GM19023 (cell line): ENCODE measurements around the gene CBX5.
"Not testable (repeated sequence)": the region's sequence is repeated elsewhere in the genome, so short reads cannot be mapped to it uniquely, and the experiment has no call there.

ENCODE experiments used
- ATAC-seq: cut with Tn5 transposase; IDR thresholded peaks from one replicate; pipeline ENCODE4 v1.9.1; 2021; ENCODE audit warnings: mild to moderate bottlenecking, moderate library complexity; ENCODE audit not compliant: unreplicated experiment

The CBX5 gene

GRCh38 chr12:54279632-54280467 is at the start of gene CBX5:
CBX5 (minus strand) TSS chr12:54280122; CDS start chr12:54257650, 22,472 bp downstream.
- peak; percentile 72 for ATAC-seq

- ATAC-seq, result no peak
Observed at GRCh38 chr12:54328595-54329337, 48.8 kb upstream of the CBX5 start.

DNA sequence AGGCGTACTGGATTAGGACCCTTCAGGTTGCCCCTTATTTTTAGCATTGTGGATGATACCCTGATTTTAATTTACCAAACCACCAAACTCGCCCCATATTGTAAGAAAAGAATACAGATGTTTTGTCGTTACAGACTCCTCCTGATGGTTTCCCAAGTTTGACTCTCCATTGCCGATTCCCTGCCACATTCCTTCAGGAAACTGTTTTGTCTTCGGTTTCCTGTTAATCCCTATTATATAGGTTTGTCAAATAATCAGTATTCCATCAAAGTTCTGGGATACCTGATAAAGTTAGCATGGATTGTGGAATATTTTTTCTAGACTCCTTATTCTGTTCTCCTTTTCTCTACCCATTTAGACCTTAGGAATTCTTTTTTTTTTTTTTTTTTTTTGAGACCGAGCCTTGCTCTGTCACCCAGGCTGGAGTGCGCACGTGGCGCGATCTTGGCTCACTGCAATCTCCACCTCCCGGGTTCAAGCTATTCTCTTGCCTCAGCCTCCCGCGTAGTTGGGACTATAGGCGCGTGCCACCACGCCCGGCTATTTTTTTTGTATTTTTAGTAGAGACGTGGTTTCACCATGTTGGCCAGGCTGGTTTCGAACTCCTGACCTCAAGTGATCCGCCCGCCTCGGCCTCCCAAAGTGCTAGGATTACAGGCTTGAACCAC is 45.7 kb upstream of the CBX5 start:
- ATAC-seq, result not testable (repeated sequence)

DNA sequence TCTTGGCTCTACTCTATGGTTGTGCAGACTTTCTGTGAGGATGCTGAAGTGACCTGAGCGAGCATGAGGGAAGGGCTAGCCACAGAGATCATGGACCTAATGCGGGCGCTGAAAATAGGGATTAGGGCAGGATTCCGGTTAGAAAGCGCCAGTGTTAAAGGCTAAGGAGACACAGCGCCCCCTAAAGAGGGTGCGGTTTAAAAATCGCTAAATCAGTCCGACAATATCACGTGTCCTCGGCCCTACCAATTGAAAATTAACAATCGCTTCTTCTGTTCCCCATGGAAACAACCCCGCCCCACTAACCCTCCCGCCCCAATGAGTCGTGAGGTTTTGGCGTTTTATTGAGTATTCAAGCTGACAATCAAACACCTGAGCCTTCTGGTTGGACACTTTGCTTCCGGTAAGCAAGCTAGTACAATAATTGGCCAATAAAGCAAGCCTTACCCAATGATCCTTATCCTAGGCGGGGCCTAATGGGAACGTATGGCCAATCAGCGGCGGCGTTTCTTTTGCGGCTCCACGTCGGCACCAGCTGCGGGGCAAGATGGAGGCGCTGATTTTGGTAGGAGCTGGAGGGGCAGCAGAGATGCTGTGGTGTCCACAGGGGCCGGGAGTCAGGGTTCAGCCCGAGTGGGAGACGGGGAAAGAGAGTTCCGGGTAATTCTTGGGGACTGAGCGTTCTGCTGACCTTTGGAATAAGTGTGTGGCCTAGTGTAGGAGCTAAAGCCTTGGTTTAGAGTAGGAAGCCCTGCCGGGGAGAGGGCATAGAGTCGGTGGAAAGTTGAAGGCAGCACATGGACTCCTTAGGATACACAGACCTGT is 44.9 kb upstream of the CBX5 start, which contains the start of gene COPZ1:
Gene COPZ1 (plus strand): TSS at position 515 of the 825 bp plus-strand sequence. CDS start 33 bp downstream, at position 548.
- ATAC-seq, result peak; percentile 98

GRCh38 chr12:54321363-54321762 is 41.4 kb upstream of the CBX5 start:
- ATAC-seq, result no peak

GRCh38 chr12:54312309-54312708 is 32.4 kb upstream of the CBX5 start:
- not testable (repeated sequence) for ATAC-seq

DNA sequence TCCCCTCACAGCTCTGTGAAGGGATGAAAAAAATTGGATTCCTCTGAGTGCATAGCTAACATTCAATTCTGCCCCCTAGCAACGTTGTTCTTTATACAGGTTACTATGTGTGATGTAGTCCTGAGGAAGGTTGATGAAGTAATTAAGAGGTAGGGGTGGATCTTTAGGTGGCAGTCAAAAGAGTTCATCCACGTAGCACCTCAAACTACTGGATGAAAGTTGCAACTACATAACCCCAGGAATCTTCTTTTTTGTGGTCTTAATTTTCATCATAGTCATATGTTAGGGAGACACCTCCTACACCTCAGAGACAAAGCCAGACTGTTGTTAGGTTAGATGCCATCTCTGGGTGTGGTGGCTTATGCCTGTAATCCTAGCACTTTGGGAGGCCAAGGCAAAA is 31.1 kb upstream of the CBX5 start:
- ATAC-seq, result no peak

- ATAC-seq, result no peak
Observed at GRCh38 chr12:54306925-54307741, 27.2 kb upstream of the CBX5 start.

GRCh38 chr12:54304187-54304810 is 24.4 kb upstream of the CBX5 start:
- ATAC-seq, result no peak

GRCh38 chr12:54303640-54304039 is 23.7 kb upstream of the CBX5 start:
- no peak for ATAC-seq

- no peak for ATAC-seq
Observed at GRCh38 chr12:54301428-54302048, 21.6 kb upstream of the CBX5 start.

DNA sequence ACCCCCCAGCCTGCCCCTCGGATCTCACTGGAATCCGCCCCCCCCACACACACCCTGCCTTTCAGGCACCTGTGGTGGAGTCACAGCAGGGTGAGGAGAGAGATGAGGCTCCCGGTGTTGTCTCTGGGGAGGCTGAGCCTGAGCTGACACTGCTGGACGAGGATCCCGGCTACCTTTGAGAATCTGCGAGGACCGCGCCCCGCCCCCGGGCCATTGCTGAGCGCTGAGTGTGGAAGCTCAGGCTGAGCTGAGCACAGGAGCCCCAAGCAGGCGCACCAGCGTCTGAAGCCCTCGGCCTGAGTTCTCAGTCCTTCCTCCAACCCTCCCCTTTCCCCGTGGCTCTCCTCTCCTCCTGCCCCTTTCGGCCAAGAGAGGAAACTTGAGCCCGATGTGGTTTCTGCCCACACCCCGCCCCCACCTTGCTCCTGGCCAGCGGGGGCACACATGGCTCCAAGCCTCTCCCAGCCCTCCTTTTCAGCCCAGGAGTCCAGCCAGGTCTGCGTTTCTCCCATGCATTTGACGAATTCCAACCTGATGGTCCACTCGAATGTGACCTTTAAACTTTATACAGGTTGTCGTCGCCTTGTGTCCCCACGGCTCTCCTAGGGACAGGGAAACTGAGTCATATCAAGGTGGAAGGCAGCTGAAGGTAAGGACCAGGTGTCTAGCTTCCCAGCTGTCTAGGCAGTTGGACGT is 21.0 kb upstream of the CBX5 start, which contains the start of gene NFE2:
Gene NFE2 (minus strand): TSS at position 284 of the 696 bp plus-strand sequence. CDS start 5,767 bp downstream, outside the sequence.
- no peak for ATAC-seq

- ATAC-seq, result no peak
Observed at GRCh38 chr12:54300225-54300731, 20.4 kb upstream of the CBX5 start.

DNA sequence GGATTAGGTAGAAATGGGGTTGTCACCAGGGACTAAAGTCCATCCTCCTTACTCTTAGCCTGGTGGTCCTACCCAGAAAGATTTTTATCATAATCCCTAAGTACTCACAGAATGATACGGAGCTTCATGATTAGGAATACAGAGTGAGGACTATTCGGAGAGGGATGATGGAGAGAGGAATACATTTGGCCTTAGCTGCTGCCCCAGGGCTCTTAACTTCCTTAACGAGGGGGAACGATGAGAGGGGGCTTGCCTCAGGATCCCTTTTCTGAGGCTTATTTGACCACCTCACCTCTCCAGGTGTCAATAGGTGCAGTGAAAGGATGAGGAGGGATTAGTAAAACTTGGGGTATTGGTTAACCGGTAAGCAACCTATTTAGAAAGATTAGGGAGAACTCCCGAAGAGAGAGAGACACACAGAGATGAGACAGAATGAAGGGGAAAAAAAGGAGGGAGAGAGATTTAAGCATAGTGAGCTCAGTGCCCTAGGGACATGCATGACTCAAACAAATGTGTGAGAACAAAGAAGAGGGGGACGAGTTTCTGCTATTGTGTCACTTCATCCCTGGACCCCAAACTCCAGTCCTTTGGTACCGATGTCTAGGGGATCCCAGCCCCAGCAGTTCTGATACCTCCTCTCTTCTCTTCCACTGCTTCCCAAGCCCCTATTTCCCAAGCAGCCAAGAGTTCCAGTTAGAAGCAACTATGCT is 19.7 kb upstream of the CBX5 start:
- ATAC-seq, result no peak

DNA sequence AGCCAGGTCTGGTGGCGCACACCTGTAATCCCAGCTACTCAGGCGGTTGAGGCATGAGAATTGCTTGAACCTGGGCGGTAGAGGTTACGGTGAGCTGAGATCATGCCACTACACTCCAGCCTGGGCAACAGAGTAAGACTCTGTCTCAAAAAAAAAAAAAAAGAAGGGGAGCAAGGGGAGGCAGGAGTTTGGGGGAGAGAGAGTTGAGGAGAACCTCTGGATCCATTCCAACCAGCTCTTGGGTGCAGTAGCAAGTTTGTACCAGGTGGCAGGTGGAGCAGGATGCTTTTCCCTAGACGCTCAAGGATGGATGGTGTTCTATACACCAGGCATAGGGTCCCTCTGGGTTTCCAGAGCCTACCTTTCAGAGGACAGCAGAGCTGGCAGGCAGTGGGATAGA is 19.0 kb upstream of the CBX5 start:
- no peak for ATAC-seq

DNA sequence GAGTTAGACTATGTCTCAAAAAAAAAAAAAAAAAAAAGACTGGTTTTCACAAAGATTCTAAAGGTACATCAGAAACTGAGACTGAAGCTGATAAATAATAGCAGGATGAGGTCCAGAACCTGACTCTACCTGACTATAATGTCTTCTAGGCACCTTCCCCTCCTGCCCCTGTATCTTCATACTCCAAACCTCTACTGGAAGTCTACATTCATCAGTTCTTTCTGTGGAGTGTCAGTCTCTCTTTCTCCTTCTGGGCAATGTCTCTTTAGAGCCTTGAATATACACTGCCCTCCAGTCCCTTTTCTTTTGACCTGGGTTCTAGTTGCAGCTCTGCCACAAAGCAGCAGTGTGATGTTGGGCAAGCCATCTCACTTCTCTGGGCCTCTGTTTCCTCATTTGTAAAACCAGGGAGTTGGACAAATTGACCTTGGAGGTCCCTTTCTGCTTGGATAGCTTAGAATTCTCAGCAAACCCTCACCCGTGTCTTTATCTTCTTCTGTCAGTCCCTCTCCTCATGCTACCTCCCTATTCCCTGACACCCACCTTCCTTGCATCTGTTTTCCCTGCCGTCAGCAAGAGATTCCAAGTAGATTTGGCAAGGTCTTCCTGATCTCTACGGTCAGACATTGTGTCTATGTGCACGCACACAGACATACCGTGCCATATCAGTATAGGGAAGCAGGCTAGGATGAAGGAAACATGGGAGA is 16.6 kb upstream of the CBX5 start:
- no peak for ATAC-seq
